ENCODE results near the gene BST1. TPM values are rescaled to one million over a fixed set of nuclear protein-coding genes. Genes with fewer than 3 reads are reported as not detected.

Gene BST1
- total and polyA plus RNA-seq, 2 of the 8 experiments (the other 6 are each of a cell fraction or from before 2014, with no cell fraction given) = 0.52 to 0.54 TPM

DNA sequence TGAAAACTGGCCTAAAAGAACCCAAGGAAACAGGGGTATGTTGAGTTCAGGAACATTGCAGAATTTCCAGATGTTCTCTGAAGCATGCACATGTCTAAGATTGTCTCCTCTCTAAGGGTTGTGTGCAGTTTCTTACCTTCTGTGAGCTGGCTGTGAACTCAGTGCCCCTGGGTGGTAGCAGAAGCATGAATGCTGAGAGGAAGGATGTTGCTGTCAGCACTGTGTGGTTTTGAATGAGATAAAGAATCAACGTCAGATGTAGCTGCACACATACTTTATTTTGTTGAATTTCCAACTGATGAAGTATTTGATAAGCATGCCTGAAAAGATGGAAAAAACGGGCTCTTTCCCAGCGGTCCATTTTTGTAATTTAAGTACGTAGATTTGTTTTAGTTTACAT is 51.5 kb downstream of the BST1 start:
- no peaks in the 10 kb centered on the region for H3K23me2 ChIP-seq (ENCODE audit: low read depth, low read length)
- H3K36me3 ChIP-seq (ENCODE audit: control insufficient read depth in 2 of 4, insufficient read depth in 4 of 4, low read length in 3 of 4) = no peaks in the 10 kb centered on the region
- H3K27ac ChIP-seq (ENCODE audit: low read depth, low read length) = no peak overlapping the region
- H3K79me2 ChIP-seq (ENCODE audit: control insufficient read depth in 1 of 2, insufficient read depth in 2 of 2, low read length in 2 of 2) = no peaks in the 10 kb centered on the region
- no peak overlapping the region for H3K18ac ChIP-seq (ENCODE audit: extremely low read depth, low read length)
- H2BK120ac ChIP-seq (replicated peaks; ENCODE audit: low read depth, low read length) = no peak overlapping the region
- H3K14ac ChIP-seq (ENCODE audit: insufficient read length) = no peak overlapping the region
- H4K20me1 ChIP-seq (replicated peaks in 1 of 2; ENCODE audit: control insufficient read depth in 1 of 2, insufficient read depth in 2 of 2, low read length in 2 of 2) = no peaks in the 10 kb centered on the region
- no peak overlapping the region for H3K4ac ChIP-seq (replicated peaks; ENCODE audit: insufficient read length, low read depth, low read length)
- no peak overlapping the region for H3K23ac ChIP-seq (ENCODE audit: insufficient read length)
- no peak overlapping the region for H4K91ac ChIP-seq (replicated peaks; ENCODE audit: insufficient read length, low read length)
- no peak overlapping the region for H2AK5ac ChIP-seq (ENCODE audit: low read depth, low read length)
- POLR2A ChIA-PET (ENCODE audit: partially characterized antibody) = no interaction called here
- CTCF ChIA-PET (ENCODE audit: partially characterized antibody) = interaction anchor here (0.7 to 1.2 kb wide), 3 partner anchors 13 to 34 kb away, joined by 3 to 4 read pairs (median 3); no protein-coding TSS in a partner anchor
- H4K5ac ChIP-seq (ENCODE audit: insufficient read length, low read depth, low read length) = no peak overlapping the region
- 0 out of 2 replicates have a peak overlapping the region, but pooled peaks have one; percentile 53 for H2AFZ ChIP-seq (ENCODE audit: low read length)
- H3K56ac ChIP-seq (replicated peaks; ENCODE audit: insufficient read length, low read depth, low read length) = no peak overlapping the region
- H2BK5ac ChIP-seq (ENCODE audit: low read depth, low read length) = no peak overlapping the region
- no peaks in the 10 kb centered on the region for H3K79me1 ChIP-seq (ENCODE audit: low read depth, low read length)
- no peak overlapping the region for H3K4me2 ChIP-seq (ENCODE audit: insufficient read depth in 1 of 2, low read depth in 2 of 2, low read length in 2 of 2)
- H3K9me3 ChIP-seq (ENCODE audit: insufficient read depth in 2 of 2, low read depth in 1 of 2, low read length in 1 of 2) = no peaks in the 10 kb centered on the region
- H3K27me3 ChIP-seq (replicated peaks in 1 of 4; ENCODE audit: control insufficient read depth in 3 of 4, extremely low read depth in 1 of 4, insufficient read depth in 3 of 4, low read length in 3 of 4) = no peaks in the 10 kb centered on the region
- no peak overlapping the region for H3K4me3 ChIP-seq (ENCODE audit: extremely low read depth in 1 of 4, insufficient read depth in 2 of 4, low read depth in 3 of 4, low read length in 4 of 4)
- no peak overlapping the region for H2BK20ac ChIP-seq (ENCODE audit: low read length)
- 94% methylated on average over 4 of the region's 4 CpGs; no CpG with 5 or more reads in 1 of the 2 experiments for WGBS, 2 experiments (ENCODE audit: extremely low coverage in 1 of 2, insufficient coverage in 1 of 2, insufficient read length in 1 of 2, insufficient replicate concordance in 2 of 2, low coverage in 1 of 2, low lambda C conversion rate in 2 of 2, missing lambda C conversion rate in 1 of 2)
- FAIRE-seq = no peak
- no peak overlapping the region for H2BK12ac ChIP-seq (ENCODE audit: low read depth, low read length)
- no peaks in the 10 kb centered on the region for H3K4me1 ChIP-seq (replicated peaks in 1 of 4; ENCODE audit: control insufficient read depth in 3 of 4, insufficient read depth in 4 of 4, low read length in 3 of 4)
- H3K9ac ChIP-seq (replicated peaks in 1 of 4; ENCODE audit: extremely low read depth in 1 of 4, low read depth in 3 of 4, low read length in 3 of 4) = no peak overlapping the region
- no peak overlapping the region for H2BK15ac ChIP-seq (ENCODE audit: low read length)
- H4K8ac ChIP-seq (ENCODE audit: extremely low read depth, insufficient read depth, low read length) = no peak overlapping the region
- DNase-seq (ENCODE audit: low read depth in 1 of 2, low spot score in 2 of 2) = no peak
- TF ChIP-seq SP1 (IDR thresholded peaks at IDR 0.05; ENCODE audit: low read depth, low read length) (no peak), RBBP5 (IDR thresholded peaks at IDR 0.05; ENCODE audit: borderline replicate concordance, low read depth, low read length) (no peak), NRF1 (IDR thresholded peaks at IDR 0.05; ENCODE audit: low read depth, low read length) (no peak), PHF8 (conservative IDR thresholded peaks at IDR 0.05; ENCODE audit: low read depth, low read length) (no peak), TEAD4 (IDR thresholded peaks at IDR 0.05; ENCODE audit: low read depth, low read length) (no peak), EGR1 (IDR thresholded peaks at IDR 0.05; ENCODE audit: borderline replicate concordance, low read depth, low read length) (no peak), POLR2A (IDR thresholded peaks at IDR 0.05; ENCODE audit: control extremely low read depth in 1 of 2, low read depth in 2 of 2, low read length in 2 of 2) (no peak), CHD2 (IDR thresholded peaks at IDR 0.05; ENCODE audit: low read length) (no peak), CHD1 (IDR thresholded peaks at IDR 0.05; ENCODE audit: low read depth, low read length) (no peak), BRCA1 (IDR thresholded peaks at IDR 0.05; ENCODE audit: low read depth, low read length) (no peak), POU5F1 (IDR thresholded peaks at IDR 0.05; ENCODE audit: low read depth, low read length) (no peak), TAF7 (optimal IDR thresholded peaks at IDR 0.05; ENCODE audit: borderline replicate concordance, low read depth, low read length) (no peak), GTF2F1 (IDR thresholded peaks at IDR 0.05; ENCODE audit: borderline replicate concordance, low read depth, low read length) (no peak), TCF12 (IDR thresholded peaks at IDR 0.05; ENCODE audit: low read depth, low read length) (no peak)
- TF ChIP-seq, protein P1, sequence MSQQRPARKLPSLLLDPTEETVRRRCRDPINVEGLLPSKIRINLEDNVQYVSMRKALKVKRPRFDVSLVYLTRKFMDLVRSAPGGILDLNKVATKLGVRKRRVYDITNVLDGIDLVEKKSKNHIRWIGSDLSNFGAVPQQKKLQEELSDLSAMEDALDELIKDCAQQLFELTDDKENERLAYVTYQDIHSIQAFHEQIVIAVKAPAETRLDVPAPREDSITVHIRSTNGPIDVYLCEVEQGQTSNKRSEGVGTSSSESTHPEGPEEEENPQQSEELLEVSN (IDR thresholded peaks at IDR 0.05) = no peak
